Activated T-cell treated with anti-CD3 and anti-CD28 coated beads for 24 hours (primary cell): ENCODE measurements around the gene ARHGAP26.
"Not testable (repeated sequence)": the region's sequence is repeated elsewhere in the genome, so short reads cannot be mapped to it uniquely, and the experiment has no call there.

Source experiments
- DNase-seq: peaks from one replicate; pipeline ENCODE4 v3.0.0-alpha.2; 2020; ENCODE audit warnings: low read depth

ARHGAP26 gene

GRCh38 chr5:143191720-143192119, 421.5 kb downstream of the ARHGAP26 start:
- DNase-seq, result no peak

GRCh38 chr5:143192191-143192900, 422.2 kb downstream of the ARHGAP26 start:
- DNase-seq, result no peak

- DNase-seq, result no peak
These were observed 424.0 kb downstream of the ARHGAP26 start for GRCh38 chr5:143194206-143194605.

GRCh38 chr5:143194713-143195112, 424.5 kb downstream of the ARHGAP26 start:
- no peak for DNase-seq

GRCh38 chr5:143195491-143195890, 425.3 kb downstream of the ARHGAP26 start:
- no peak for DNase-seq

GRCh38 chr5:143196601-143197259, 426.6 kb downstream of the ARHGAP26 start:
- no peak for DNase-seq

GRCh38 chr5:143197260-143197656, 427.1 kb downstream of the ARHGAP26 start:
- no peak for DNase-seq

- no peak for DNase-seq
These were observed 428.2 kb downstream of the ARHGAP26 start for GRCh38 chr5:143198332-143198731.

- DNase-seq, result no peak
These were observed 429.0 kb downstream of the ARHGAP26 start for GRCh38 chr5:143199161-143199560.

GRCh38 chr5:143199843-143200242, 429.7 kb downstream of the ARHGAP26 start:
- no peak for DNase-seq

- no peak for DNase-seq
These were observed 430.7 kb downstream of the ARHGAP26 start for GRCh38 chr5:143200781-143201398.

GRCh38 chr5:143201589-143201988, 431.4 kb downstream of the ARHGAP26 start:
- DNase-seq, result no peak

- DNase-seq, result not testable (repeated sequence)
These were observed 433.3 kb downstream of the ARHGAP26 start for GRCh38 chr5:143203301-143203956.

GRCh38 chr5:143204474-143205246, 434.5 kb downstream of the ARHGAP26 start:
- no peak for DNase-seq

GRCh38 chr5:143205386-143205785, 435.2 kb downstream of the ARHGAP26 start:
- DNase-seq, result no peak

GRCh38 chr5:143205883-143206195, 435.7 kb downstream of the ARHGAP26 start:
- DNase-seq, result no peak

- no peak for DNase-seq
These were observed 436.2 kb downstream of the ARHGAP26 start for GRCh38 chr5:143206196-143207053.

- DNase-seq, result no peak
These were observed 436.9 kb downstream of the ARHGAP26 start for GRCh38 chr5:143207058-143207457.

- DNase-seq, result no peak
These were observed 437.6 kb downstream of the ARHGAP26 start for GRCh38 chr5:143207563-143208364.

GRCh38 chr5:143208365-143208641, 438.1 kb downstream of the ARHGAP26 start:
- DNase-seq, result no peak
